GM18499 (cell line): ENCODE measurements around the gene KIF25.

Experiments
- ATAC-seq: cut with Tn5 transposase; IDR thresholded peaks from one replicate; pipeline ENCODE4 v1.9.1; 2021; ENCODE audit warnings: moderate number of reproducible peaks; ENCODE audit not compliant: insufficient read depth, unreplicated experiment

The KIF25 gene

GRCh38 chr6:168082860-168083513 lies 85.5 kb downstream of the KIF25 start:
- no peak for ATAC-seq

DNA sequence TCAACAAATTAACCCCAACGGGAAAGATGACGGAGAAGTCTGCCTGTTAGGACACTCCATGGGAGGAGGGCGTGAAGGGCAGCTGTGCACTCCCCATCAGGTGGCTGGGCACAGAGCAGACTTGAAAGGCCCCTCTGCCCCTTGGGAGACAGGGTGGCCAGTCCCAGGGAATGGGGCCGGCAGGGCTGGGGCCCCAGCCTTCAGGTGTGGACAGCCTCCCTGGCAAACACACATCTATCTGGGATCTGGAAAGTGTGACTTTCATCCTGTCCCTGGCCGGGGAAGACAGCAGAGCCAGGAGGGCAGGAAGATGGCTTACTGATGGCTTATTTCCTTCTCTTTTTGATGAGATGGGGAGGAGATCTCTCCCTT lies 86.0 kb downstream of the KIF25 start:
- no peak for ATAC-seq

DNA sequence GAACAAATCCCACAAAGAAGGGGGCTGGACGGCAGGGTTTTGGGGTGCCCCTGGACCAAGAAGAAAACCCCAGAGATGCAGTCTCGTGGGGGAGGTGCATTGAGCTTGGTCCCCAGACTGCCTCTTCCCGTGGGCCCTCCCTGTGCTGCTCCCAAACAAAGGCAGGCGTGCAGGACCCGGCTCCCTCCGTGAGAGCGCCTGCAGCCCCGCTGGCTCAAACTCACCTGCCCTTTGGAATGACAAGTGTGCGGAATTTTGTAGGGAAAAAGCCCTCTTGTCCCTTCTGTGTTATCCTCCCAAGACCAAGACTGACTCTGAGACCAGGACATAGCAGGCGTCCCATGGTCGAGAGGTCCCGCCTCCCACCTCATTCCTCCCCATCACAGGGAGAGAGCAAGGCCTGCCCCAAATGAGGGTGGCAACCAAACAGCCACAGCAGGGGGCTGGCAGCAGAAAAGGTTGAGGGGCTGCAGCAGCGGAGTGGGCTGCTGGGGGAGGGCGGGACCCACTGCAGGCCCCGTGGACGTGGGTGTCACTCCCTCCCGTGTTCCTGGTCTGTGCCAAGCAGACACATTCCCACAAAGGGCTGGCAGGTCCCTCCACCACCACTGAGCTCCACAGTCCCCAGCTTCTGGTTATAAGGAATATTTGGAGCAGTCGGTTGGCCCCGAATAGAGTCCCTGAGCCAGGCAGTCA lies 87.1 kb downstream of the KIF25 start:
- no peak for ATAC-seq

DNA sequence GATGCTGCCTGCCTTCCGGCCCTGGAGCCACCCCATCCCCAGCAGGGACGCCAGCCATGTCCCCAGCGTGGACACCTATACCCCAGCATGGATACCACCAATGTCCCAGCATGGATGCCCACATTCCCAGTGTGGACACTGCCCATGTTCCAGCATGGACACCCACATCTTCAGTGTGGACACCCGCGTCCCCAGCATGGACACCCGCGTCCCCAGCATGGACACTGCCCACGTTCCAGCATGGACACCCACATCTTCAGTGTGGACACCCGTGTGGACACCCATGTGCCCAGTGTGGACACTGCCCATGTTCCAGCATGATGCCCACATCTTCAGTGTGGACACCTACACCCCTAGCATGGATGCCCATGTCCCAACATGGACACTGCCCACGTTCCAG lies 88.6 kb downstream of the KIF25 start:
- ATAC-seq = no peak

DNA sequence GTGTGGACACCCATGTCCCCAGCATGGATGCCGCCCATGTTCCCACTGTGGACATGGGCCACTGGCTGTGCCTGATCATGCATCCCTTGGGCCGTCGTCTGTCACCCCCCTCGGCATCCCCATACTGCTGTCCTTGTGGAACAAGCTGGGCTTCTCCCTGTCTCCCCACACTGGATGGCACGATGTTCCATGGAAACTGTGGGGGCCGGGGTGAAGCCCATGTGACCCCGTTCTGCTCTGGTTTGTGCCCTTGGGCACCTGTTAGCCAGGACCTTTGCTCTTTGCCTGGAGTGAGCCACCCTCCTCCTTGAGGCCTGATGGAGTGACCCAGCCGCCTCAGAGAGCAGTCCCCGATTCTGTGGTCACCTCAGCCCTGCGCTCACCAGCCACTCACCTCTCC lies 89.1 kb downstream of the KIF25 start:
- ATAC-seq = no peak

DNA sequence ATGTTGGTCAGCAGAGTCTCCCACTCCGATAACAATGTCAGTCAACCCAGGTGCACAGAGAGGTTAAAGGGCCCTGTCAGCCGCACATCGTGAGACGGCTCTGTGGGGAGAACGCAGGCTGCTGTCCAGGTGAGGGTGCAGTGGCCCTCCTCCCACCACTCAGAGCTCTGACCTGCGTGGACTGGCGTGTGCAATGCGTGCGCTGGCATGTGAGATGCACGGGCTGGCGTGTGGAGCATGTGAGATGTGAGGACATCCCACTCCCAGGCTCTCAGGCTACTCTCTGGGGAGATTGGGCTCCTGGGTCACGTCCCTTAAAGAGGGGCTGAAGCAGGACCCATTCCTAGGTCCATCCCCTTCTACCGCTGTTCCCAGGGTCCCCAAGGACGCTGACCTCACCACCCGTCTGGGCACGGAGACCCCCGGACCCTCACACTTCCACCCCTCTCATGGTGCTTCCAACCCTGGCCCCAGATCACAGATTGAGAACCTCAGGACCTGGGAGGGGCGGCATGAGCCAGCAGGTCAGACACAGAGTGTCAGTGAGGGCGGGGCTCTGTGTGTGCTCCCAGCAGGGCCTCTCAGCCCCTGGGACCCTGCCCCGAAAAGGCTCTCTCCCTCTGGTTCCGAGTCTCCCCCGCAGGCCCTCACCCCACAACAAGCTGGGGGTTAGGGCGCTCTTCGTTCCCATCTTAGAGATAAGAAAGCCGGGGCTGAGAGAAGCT lies 90.1 kb downstream of the KIF25 start:
- ATAC-seq = no peak

GRCh38 chr6:168088161-168089053 lies 90.9 kb downstream of the KIF25 start:
- no peak for ATAC-seq

DNA sequence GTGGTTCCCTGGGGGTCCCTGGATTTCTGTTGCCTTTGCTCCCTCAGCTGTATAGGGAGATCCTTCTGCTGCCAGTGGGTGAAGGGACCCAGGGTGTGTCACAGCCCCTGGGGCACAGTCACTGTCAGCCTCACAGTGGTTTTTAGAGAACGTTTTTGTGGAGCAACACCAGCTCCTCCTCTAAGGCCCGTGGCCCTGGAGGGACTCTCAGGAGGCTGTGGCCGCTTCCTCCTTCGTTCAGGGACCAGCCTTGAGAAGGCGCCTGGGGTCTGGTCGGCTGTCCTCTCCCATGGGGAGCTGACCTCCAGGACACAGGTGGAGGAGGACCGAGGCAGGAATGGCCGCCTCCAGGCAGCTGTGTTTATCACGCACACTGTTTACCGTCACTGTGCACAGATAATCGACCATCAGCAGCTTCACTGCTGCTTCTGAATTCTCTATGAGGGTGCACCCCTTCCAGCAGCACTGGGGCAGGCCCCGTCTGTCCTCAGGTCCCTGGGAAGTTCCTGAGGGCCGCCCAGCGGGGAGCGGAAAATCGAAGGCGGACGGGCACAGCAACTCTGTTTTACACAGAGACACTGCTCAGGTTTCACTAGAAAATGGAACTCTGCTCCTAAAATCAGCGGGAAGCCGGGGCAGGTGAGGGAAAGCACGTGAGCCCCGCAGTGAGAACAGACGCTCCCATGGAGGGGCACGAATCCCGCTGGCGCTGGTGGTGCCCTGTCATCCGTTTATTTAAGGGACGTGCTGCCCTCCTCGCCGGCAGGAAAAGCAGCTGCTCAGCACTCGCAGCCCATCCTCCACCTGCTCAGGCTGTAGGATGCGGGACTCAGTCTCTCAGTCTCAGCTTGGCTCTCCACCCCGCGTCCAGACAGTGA lies 92.0 kb downstream of the KIF25 start:
- no peak for ATAC-seq

DNA sequence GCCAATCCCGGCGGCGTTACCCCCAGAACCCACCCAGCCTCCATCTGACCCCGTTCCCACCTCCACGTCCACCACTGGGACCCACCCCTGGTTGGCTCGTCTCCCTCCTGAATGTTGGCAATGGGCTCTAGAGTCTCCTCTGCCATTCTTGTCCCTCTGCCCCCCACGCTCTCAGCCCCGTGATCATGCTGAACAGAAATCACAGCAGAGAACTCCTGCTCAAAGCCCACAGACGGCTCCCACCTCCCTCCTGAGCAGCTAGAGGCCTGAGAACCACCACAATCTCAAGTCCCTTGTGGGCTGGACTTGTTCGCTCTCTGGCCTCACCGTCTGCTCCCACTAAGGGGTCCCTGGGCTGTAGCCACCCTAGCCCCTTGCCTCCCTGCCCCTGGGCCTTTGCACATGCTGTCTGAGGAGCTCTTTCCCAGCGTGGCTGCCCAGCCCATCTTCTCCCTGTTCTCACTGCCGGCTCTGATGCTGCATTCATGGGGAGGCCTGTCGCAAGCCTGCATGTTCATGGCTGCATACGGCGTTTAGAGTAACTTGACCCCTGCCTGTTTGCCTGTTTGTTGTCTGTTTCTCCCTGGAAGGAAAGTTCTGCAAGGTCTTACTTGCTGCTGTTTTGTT lies 92.7 kb downstream of the KIF25 start:
- ATAC-seq = no peak

GRCh38 chr6:168090706-168091105 lies 93.2 kb downstream of the KIF25 start:
- no peak for ATAC-seq

GRCh38 chr6:168091381-168092264 lies 94.2 kb downstream of the KIF25 start:
- no peak for ATAC-seq

DNA sequence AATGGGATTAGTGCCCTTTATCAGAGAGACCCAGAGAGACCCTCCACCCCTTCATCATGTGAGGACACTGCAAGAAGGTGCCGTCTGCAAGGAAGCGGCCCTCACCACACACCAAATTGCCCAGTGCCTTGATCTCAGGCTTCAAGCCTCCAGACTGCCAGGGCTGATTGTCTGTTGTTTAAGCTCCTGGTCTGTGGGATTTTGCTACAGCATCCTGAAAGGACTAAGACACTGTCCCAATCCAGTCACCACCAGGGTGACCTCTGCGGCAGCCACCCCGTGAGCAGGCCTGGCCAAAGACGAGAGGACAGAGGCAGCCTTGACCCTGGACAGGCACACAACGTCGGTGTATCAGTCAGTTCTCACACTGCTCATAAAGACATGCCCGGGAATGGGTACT lies 95.1 kb downstream of the KIF25 start:
- no peak for ATAC-seq

GRCh38 chr6:168093071-168093505 lies 95.6 kb downstream of the KIF25 start:
- no peak for ATAC-seq

GRCh38 chr6:168093634-168094033 lies 96.2 kb downstream of the KIF25 start:
- no peak for ATAC-seq
